K562 (cell line): Measurements from ENCODE around the gene APC2. TPM values are rescaled to one million over a fixed set of nuclear protein-coding genes. Genes with fewer than 3 reads are reported as not detected.

Experiments used
- ATAC-seq: fragments of 200-7000 bp; cut with Tn5 transposase; 3 replicates; pipeline ENCODE4 v1.9.1; 2020; ENCODE audit warnings: moderate library complexity
- BruUV-seq: library from RNA; stranded (reverse); fragments of 400-500 nt; replicated peaks from 2 replicates; lab custom pipeline; 2021; lab: Mats Ljungman, UMichigan
- CTCF ChIA-PET: fragments of 300-600 bp; formaldehyde crosslinking; extraction: SDS; loops from one replicate; lab custom pipeline; 2021; ENCODE audit warnings: low intra/inter-chr PET ratio; lab: Yijun Ruan, JAX
- POLR2A ChIA-PET: fragments of 300-600, 350-650 bp; sonication (Branson Sonifier 250); formaldehyde crosslinking; extraction: SDS; loops from one replicate; lab custom pipeline; 2021; ENCODE audit warnings: antibody characterized with exemption, inconsistent platforms; lab: Yijun Ruan, JAX
- DNase-seq, 4 experiments: peaks; one replicate each; pipeline versions ENCODE4 v3.0.0 to v3.0.0-alpha.2; 2011 to 2018; ENCODE audit warnings: low spot score in 3 of 4, mixed read lengths in 3 of 4; ENCODE audit errors: extremely low read depth in 1 of 4
- FAIRE-seq: peaks from 2 replicates; lab custom pipeline; 2011; peaks lifted over from hg19 to GRCh38; lab: Jason Lieb, UNC
- H2AFZ ChIP-seq: 2 replicates; pipeline ENCODE4 v1.6.0; 2011; ENCODE audit warnings: low read depth, low read length, control low read depth, inconsistent platforms
- H3K27ac ChIP-seq: fragments of 200-600 bp; 3 replicates; pipeline ENCODE4 v1.8.0; 2011; ENCODE audit warnings: low read depth, mild to moderate bottlenecking, control low read depth, inconsistent platforms, low read length, moderate library complexity, mixed read lengths; ENCODE audit errors: extremely low read depth
- H3K27me3 ChIP-seq, 2 experiments: fragments of 300-600 bp in 1 of 2; 2 replicates in 1 of 2; 3 replicates in 1 of 2; pipeline versions ENCODE4 v1.6.0 to v1.8.0; 2011; ENCODE audit warnings: inconsistent platforms in 2 of 2, low read length in 2 of 2, mild to moderate bottlenecking in 1 of 2, mixed read lengths in 1 of 2, moderate library complexity in 1 of 2; ENCODE audit not compliant: control insufficient read depth in 2 of 2, insufficient read depth in 2 of 2
- H3K36me3 ChIP-seq: fragments of 300-600 bp; 3 replicates; pipeline ENCODE4 v1.8.0; 2011; ENCODE audit warnings: mild to moderate bottlenecking, low read length, inconsistent platforms; ENCODE audit not compliant: control insufficient read depth, insufficient read depth
- H3K4me1 ChIP-seq, 2 experiments: fragments of 200-600 bp in 1 of 2; replicated peaks in 1 of 2; 2 replicates in 1 of 2; 3 replicates in 1 of 2; pipeline versions ENCODE4 v1.5.1 to v1.8.0; 2011; ENCODE audit warnings: inconsistent platforms in 2 of 2, low read length in 2 of 2, mild to moderate bottlenecking in 1 of 2, mixed read lengths in 1 of 2, moderate library complexity in 1 of 2; ENCODE audit not compliant: control insufficient read depth in 2 of 2, insufficient read depth in 2 of 2
- H3K4me2 ChIP-seq: 2 replicates; pipeline ENCODE4 v1.6.1; 2011; ENCODE audit warnings: low read length, control low read depth, inconsistent platforms, mixed read lengths; ENCODE audit not compliant: insufficient read depth
- H3K4me3 ChIP-seq: fragments of 200-600 bp; sonication (generic), shearing (Covaris generic); 2 replicates; pipeline ENCODE4 v1.5.1; 2016; ENCODE audit warnings: control low read depth, inconsistent platforms
- H3K79me2 ChIP-seq: fragments of 200-600 bp; 3 replicates; pipeline ENCODE4 v1.8.0; 2011; ENCODE audit warnings: low read length, inconsistent platforms; ENCODE audit not compliant: control insufficient read depth, insufficient read depth
- H3K9ac ChIP-seq, 2 experiments: 2 replicates each; pipeline versions ENCODE4 v1.6.0 to v1.6.1; 2011; ENCODE audit warnings: low read depth in 2 of 2, low read length in 2 of 2, control low read depth in 1 of 2, inconsistent platforms in 1 of 2, mild to moderate bottlenecking in 1 of 2, mixed read lengths in 1 of 2; ENCODE audit not compliant: insufficient read depth in 1 of 2
- H3K9me1 ChIP-seq: one replicate; pipeline ENCODE4 v1.6.0; 2011; ENCODE audit warnings: inconsistent platforms, mild to moderate bottlenecking, low read length, moderate library complexity; ENCODE audit not compliant: control insufficient read depth, insufficient read depth
- H3K9me3 ChIP-seq: replicated peaks from 2 replicates; pipeline ENCODE4 v1.5.1; 2011; ENCODE audit warnings: low read depth, low read length, inconsistent platforms; ENCODE audit not compliant: control insufficient read depth, insufficient read depth
- H4K20me1 ChIP-seq: replicated peaks from 2 replicates; pipeline ENCODE4 v1.6.1; 2011; ENCODE audit warnings: low read length, inconsistent platforms, mixed read lengths; ENCODE audit not compliant: control insufficient read depth, insufficient read depth
- ELF1 ChIP-seq: fragments of 200-800 bp; sonication (Bioruptor generic); IDR thresholded peaks from 2 replicates; pipeline ENCODE4 v1.6.1; 2016; ENCODE audit warnings: missing genetic modification characterization, missing compliant biosample characterization
- NFXL1 ChIP-seq: fragments of 450-650 bp; formaldehyde crosslinking; IDR thresholded peaks from 2 replicates; pipeline ENCODE4 v1.4.0; 2021; ENCODE audit warnings: mild to moderate bottlenecking
- PCBP1 ChIP-seq: fragments of 200-400 bp; formaldehyde crosslinking; IDR thresholded peaks from 2 replicates; pipeline ENCODE4 v1.6.1; 2018; ENCODE audit warnings: mild to moderate bottlenecking, low read depth, low read length; ENCODE audit not compliant: poor library complexity, severe bottlenecking
- POLR2G ChIP-seq: fragments of 200-400 bp; formaldehyde crosslinking; IDR thresholded peaks from 2 replicates; pipeline ENCODE4 v1.6.1; 2017; ENCODE audit warnings: low read depth, mild to moderate bottlenecking, antibody characterized with exemption, low read length, moderate library complexity
- SNRNP70 ChIP-seq: fragments of 200-400 bp; formaldehyde crosslinking; optimal IDR thresholded peaks from 2 replicates; pipeline ENCODE3; 2017; ENCODE audit warnings: low read depth, low read length
- SP2 ChIP-seq: IDR thresholded peaks from 2 replicates; pipeline ENCODE4 v1.6.1; 2011; ENCODE audit warnings: mild to moderate bottlenecking, low read depth, low read length, moderate library complexity; ENCODE audit not compliant: poor library complexity, severe bottlenecking; ENCODE audit errors: extremely low read depth
- ZFP36 ChIP-seq: fragments of 150-350 bp; IDR thresholded peaks from 2 replicates; pipeline ENCODE4 v1.6.1; 2018; ENCODE audit warnings: low read length, low read depth; ENCODE audit not compliant: partially characterized antibody
- ZNF134 ChIP-seq: fragments of 250-450 bp; sonication (Bioruptor Pico); conservative IDR thresholded peaks from 2 replicates; pipeline ENCODE4 v1.4.0; 2020
- WGBS: fragments of 100-300 bp; shearing (Covaris generic); methylation state at CpG from one replicate; pipeline ENCODE4 v1.1.6; 2016; ENCODE audit warnings: low coverage, mixed read lengths; ENCODE audit not compliant: insufficient coverage; ENCODE audit errors: missing lambda C conversion rate; 5-methylcytosine and 5-hydroxymethylcytosine counted together
- in situ Hi-C: fragments of 300-500 bp; cut with MboI; formaldehyde crosslinking; loops from 4 replicates; pipeline ENCODE4 v1.15.0; 2018; ENCODE audit warnings: inconsistent platforms, mixed read lengths
- intact Hi-C: fragments of 100-400 bp; cut with micrococcal nuclease; formaldehyde crosslinking; loops from 2 replicates; pipeline ENCODE4 v1.14.2; 2022
- polyA plus RNA-seq, 8 experiments: library from polyadenylated mRNA; depleted of rRNA in 4 of 8; stranded (reverse) in 5 of 8; unstranded in 3 of 8; fragments of >200 nt; fragmentation: Nextera tagmentation in 2 of 8; fragmentation: Illumina TruSeq in 1 of 8; extraction: Ambion mirVana in 2 of 8; extraction: Trizol in 1 of 8; gene quantifications; 2 replicates each; pipeline versions ENCODE4 v1.2.1 to v1.2.3, GENCODE V29; 2011 to 2014; ENCODE audit warnings: inconsistent platforms in 1 of 8, missing spikeins in 1 of 8
- total RNA-seq, 7 experiments: library from RNA; depleted of rRNA in 6 of 7; stranded (reverse); fragments of >200 nt in 6 of 7; fragmentation: Illumina TruSeq in 2 of 7; extraction: Trizol in 2 of 7; gene quantifications; 2 replicates each; pipeline versions ENCODE4 v1.2.1 to v1.2.3, GENCODE V29; 2011 to 2021; ENCODE audit warnings: low replicate concordance in 1 of 7
- TF ChIP-seq, protein P1 (sequence below), 3 experiments: fragments of 200-800 bp in 1 of 3; sonication (Bioruptor generic) in 1 of 3; sonication (generic) in 1 of 3; formaldehyde crosslinking in 1 of 3; IDR thresholded peaks; 2 replicates each; pipeline versions ENCODE4 v1.6.1 to v1.8.0; 2016 to 2022; ENCODE audit warnings: mild to moderate bottlenecking in 2 of 3, missing compliant biosample characterization in 2 of 3, missing genetic modification characterization in 2 of 3, missing genetic modification reagents in 1 of 3
- TF ChIP-seq, protein P2 (sequence below), 2 experiments: fragments of 450-650 bp; formaldehyde crosslinking in 1 of 2; IDR thresholded peaks; 2 replicates each; pipeline versions ENCODE4 v1.4.0 to v1.6.1; 2014 to 2020; ENCODE audit warnings: mild to moderate bottlenecking in 2 of 2, borderline replicate concordance in 1 of 2, low read depth in 1 of 2

The APC2 gene
- total and polyA plus RNA-seq, 9 of the 15 experiments (the other 6 are each of a cell fraction or from before 2014, with no cell fraction given): 0.01 to 0.40 (median 0.05) TPM; not detected in 3

GRCh38 chr19:1445932-1446712 lies 3.8 kb upstream of the APC2 start:
- Histone ChIP-seq H3K4me3 (peak overlapping the region; percentile 41), H4K20me1 (peaks cover 20% of the 10 kb centered on the region), H3K27ac (no peak overlapping the region), H2AFZ (no peak overlapping the region), H3K27me3 (peaks cover 0 to 9% of the 10 kb centered on the region in 2 experiments; a peak in 1 of 5 replicates), H3K79me2 (peaks cover 13% of the 10 kb centered on the region), H3K9ac (peak overlapping the region in 1 of 2 experiments; percentile 67; a peak in 2 of 4 replicates), H3K9me1 (no peaks in the 10 kb centered on the region), H3K4me2 (peak overlapping the region; percentile 8; the same call in 1 of the 2 replicates), H3K4me1 (peaks cover 26 to 75% of the 10 kb centered on the region in 2 experiments), H3K9me3 (no peaks in the 10 kb centered on the region), H3K36me3 (peaks cover 18% of the 10 kb centered on the region; the same call in 1 of the 3 replicates)
- CTCF ChIA-PET: interaction anchor here (1.1 kb wide), 1 partner anchor 67 kb away, joined by 6 read pairs; the partner anchor contains the start of gene ADAMTSL5
- in situ Hi-C loops (no loop called here), intact Hi-C loops (loop anchor here (10.0 kb wide), 1 partner anchor 171 kb away; the partner anchor contains the start of gene FAM174C)
- BruUV-seq: no TSS peak
- DNase-seq (peak; percentile 77 to 95 (median 94)), ATAC-seq (peak; percentile 64), FAIRE-seq (no peak)
- POLR2A ChIA-PET: interaction anchor here (0.6 to 0.8 kb wide), 2 partner anchors 9 to 12 kb away, joined by 5 to 6 read pairs; no protein-coding TSS in a partner anchor
- 5% methylated on average over 40 of the region's 99 CpGs for whole genome bisulfite sequencing
- TF ChIP-seq, protein P1, sequence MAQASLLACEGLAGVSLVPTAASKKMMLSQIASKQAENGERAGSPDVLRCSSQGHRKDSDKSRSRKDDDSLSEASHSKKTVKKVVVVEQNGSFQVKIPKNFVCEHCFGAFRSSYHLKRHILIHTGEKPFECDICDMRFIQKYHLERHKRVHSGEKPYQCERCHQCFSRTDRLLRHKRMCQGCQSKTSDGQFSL (CRISPR knock-in tag; IDR thresholded peaks at IDR 0.05): peak; percentile 85
- TF ChIP-seq, protein P1 (tag; IDR thresholded peaks at IDR 0.05): peak in 1 of 2 experiments; percentile 81; a peak in 2 of 4 replicates
- 0 out of 2 replicates have a peak, but pooled peaks have one; percentile 20 for TF ChIP-seq POLR2G
- peak; percentile 22 for TF ChIP-seq PCBP1
- TF ChIP-seq ELF1: no peak
- TF ChIP-seq ZFP36: no peak
- TF ChIP-seq ZNF134 (CRISPR knock-in tag): no peak
- no peak for TF ChIP-seq SP2
- TF ChIP-seq NFXL1 (CRISPR knock-in tag): no peak
- no peak for TF ChIP-seq SNRNP70
- TF ChIP-seq, protein P2, sequence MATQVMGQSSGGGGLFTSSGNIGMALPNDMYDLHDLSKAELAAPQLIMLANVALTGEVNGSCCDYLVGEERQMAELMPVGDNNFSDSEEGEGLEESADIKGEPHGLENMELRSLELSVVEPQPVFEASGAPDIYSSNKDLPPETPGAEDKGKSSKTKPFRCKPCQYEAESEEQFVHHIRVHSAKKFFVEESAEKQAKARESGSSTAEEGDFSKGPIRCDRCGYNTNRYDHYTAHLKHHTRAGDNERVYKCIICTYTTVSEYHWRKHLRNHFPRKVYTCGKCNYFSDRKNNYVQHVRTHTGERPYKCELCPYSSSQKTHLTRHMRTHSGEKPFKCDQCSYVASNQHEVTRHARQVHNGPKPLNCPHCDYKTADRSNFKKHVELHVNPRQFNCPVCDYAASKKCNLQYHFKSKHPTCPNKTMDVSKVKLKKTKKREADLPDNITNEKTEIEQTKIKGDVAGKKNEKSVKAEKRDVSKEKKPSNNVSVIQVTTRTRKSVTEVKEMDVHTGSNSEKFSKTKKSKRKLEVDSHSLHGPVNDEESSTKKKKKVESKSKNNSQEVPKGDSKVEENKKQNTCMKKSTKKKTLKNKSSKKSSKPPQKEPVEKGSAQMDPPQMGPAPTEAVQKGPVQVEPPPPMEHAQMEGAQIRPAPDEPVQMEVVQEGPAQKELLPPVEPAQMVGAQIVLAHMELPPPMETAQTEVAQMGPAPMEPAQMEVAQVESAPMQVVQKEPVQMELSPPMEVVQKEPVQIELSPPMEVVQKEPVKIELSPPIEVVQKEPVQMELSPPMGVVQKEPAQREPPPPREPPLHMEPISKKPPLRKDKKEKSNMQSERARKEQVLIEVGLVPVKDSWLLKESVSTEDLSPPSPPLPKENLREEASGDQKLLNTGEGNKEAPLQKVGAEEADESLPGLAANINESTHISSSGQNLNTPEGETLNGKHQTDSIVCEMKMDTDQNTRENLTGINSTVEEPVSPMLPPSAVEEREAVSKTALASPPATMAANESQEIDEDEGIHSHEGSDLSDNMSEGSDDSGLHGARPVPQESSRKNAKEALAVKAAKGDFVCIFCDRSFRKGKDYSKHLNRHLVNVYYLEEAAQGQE (IDR thresholded peaks at IDR 0.05; ENCODE audit: borderline replicate concordance): peak; percentile 11; the same call in 1 of the 2 replicates
- TF ChIP-seq, protein P2 (CRISPR knock-in tag; IDR thresholded peaks at IDR 0.05; ENCODE audit: low read depth): no peak
